Measurements from ENCODE around the gene ABCA1.
"Not testable (repeated sequence)": the region's sequence is repeated elsewhere in the genome, so short reads cannot be mapped to it uniquely, and the experiment has no call there.

ABCA1 gene

GRCh38 chr9:104927912-104928740, at the start of gene ABCA1:
ABCA1 (minus strand) TSS chr9:104928155; CDS start chr9:104903679, 24,476 bp downstream.
- DNase-seq = peak; percentile 47

- DNase-seq = no peak
Observed at GRCh38 chr9:104977580-104977979, 49.6 kb upstream of the ABCA1 start.

GRCh38 chr9:104977168-104977567, 49.2 kb upstream of the ABCA1 start:
- DNase-seq = no peak

- not testable (repeated sequence) for DNase-seq
Observed at GRCh38 chr9:104975966-104976595, 48.1 kb upstream of the ABCA1 start.

DNA sequence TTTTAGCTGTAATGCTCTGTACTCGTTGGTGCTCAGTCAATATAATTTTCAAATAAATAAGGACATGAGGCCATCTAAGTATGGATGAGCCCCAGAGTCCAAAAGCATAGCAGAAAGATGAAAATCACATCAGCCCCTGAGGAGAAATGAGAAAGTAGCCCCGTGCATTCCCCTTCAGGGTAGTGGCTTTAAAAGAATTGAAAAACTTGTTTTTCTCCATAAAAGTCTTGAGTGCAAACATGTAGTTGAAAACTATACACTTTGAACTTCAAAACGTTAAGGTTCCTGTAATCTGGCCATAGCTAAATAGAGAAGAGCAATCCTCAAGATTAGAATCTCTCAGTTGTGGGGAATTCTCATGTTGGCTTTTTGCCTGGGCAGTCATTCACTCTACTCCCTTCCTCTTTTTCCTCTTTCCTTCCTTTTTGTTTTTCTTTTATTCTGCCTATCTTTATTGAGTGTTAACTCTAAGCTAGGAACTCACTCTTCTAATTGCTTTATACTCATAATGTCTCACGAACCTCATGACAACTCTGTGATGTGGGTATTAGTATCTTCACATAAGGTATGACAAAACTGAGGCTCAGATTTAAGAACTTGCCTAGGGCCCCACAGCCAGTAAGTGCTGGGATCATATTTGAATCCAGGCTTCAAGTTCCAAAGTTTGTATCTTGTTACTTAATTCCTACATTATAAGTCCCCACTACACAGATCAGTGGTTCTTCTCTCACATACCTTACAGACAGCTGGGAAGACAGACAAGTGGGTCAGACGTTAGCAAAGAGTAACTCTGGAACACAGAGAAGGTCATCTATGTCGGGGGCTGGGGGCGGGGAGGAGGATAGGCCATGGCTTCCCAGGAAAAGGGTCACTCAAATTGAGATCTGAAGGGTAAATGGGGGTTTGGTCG, 46.4 kb upstream of the ABCA1 start:
- DNase-seq = no peak

DNA sequence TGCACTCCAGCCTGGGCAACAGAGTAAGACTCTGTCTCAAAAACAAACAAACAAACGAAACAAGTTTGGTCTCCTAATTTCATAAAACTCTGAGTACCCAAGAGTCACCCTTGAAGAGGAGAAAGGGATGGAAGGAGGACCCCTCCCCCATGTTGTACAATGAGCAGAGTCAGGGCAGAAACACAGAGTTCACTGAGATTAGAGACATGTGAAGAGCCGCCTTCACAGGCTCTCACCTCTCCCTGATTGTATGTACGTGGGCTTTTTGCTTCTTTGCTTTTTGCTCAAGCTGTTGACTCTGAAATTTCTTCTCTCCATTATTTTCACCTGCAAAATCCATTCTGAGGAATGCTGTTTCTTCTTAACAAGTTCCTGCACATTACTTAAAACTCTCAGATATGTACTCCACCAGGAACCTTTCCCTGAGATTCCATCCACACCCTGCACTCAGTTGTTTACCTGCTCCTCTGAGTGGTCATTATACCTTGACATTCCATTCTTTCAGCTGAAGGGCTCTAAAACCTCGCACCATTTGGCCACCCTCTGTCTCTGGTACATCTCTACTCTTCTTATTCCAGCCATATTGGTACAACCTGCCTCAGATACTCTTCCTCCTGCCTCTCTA, 44.4 kb upstream of the ABCA1 start:
- DNase-seq = no peak

DNA sequence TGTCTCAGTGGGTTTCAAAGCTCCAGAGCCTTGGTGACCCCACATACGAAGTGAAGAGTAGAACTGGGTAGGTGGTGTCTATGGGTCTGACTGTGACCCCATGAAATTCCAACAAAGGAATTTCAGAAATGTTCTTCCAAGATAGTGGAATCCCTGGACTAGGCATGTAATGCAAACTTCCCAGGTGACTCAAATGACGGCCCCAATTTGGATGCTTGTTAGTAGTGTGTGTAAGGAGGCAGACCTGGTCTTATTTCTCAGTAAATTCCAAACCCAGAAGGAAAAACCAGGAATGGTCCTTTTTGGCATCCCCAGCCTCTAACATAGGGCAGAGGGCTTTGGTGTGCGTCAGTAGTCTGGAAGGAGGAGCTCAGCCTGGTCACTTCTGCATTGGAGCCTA, 43.6 kb upstream of the ABCA1 start:
- DNase-seq = no peak

DNA sequence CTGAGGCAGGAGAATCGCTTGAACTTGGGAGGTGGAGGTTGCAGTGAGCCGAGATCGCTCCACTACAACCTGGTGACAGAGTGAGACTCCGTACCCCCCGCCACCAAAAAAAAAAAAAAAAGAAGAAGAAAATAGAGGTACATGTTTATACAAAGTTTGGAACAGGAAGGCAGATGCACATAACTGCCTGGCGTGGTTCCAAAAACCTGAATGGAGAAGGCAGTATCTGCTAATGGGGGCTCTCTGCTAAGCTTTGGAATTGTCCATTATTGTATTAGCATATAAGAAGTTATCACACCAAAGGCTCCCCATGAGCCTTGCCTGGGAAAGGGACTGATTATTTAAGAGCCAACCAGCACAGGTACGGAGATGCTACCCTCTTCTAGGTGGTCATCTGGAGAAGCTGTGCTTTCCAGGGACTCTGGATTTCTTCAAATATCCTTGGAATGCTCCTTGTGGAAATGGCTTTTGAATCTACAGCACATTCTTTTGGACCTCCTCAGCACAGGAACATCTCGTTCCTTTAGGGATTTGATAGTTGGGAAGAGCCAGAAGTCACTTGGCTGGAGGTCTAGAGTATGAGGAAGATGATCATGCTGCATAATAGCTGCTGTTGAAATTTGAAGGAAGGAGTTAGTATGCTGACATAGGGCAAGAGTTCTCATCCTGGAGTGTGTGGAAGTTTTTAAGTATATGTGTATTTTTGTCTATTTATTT, 42.5 kb upstream of the ABCA1 start:
- no peak for DNase-seq

DNA sequence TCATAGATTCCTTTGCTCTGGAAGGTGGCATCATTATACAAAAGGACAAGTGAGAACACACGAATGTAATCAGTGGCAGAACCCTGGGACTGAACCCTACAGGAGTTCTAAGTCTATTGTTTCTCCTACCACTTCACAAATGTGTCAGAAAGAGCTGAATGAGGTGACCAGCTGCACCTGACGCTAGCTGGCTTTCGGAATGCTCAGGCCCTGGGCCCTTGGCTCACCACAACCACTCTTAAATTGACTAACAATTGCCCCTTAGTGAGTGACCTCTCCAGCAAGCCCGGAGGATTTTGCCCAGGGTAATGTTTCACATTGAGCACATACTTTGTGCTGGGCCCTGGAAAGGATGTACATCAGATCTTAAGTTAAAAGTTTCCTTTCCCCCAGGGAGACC, 41.2 kb upstream of the ABCA1 start:
- DNase-seq = no peak

DNA sequence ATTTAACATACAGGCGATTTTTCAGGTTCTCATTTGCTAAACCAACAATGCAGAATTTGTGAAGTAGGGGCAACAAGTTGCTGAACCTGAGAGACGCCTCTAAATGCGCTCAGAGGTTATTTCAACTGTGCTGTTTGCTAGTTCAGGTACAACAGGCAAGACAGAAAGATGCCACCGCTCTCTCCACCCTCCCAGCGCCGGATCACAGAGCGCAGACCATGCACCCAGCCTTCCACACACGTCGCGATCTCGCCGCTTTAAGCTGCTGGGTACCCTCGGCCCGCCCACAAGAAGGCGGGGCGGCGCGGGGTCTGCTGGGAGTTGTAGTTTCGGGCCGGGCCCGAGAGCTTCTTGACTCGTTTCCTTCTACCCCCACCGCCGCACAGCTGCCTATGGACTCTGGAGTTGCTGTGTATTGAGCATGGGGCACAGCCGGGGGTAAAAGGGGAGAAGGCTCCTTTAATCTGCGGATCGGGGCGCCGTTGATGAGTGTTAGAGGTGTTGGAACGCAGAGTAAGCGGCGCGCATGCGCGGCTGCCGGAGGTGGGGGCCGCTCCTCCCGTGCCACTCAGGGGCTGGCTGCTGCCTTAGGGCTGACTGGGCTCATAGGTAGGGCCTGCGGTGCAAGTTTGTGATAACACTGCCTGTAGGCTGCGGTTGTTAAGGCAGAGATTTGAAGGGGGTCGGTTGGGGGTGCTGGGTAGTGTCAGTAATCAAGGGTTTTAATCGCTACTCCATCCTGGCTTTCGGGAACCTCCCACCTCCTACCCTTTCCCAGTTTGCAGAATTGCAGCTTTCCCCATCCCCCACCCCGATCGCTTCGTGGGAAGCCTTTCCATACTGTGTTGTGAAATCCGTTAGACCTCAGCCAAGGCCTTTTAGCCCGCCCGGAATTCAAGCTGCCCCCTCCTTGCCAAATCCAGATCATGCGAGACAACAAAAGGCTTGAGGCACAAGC, 40.3 kb upstream of the ABCA1 start:
- DNase-seq = peak; percentile 66

- DNase-seq = no peak
Observed at GRCh38 chr9:104963076-104963475, 35.1 kb upstream of the ABCA1 start.

- no peak for DNase-seq
Observed at GRCh38 chr9:104961701-104962359, 33.9 kb upstream of the ABCA1 start.

- no peak for DNase-seq
Observed at GRCh38 chr9:104961238-104961637, 33.3 kb upstream of the ABCA1 start.

GRCh38 chr9:104960662-104961061, 32.7 kb upstream of the ABCA1 start:
- DNase-seq = no peak

- DNase-seq = no peak
Observed at GRCh38 chr9:104958751-104959150, 30.8 kb upstream of the ABCA1 start.

- not testable (repeated sequence) for DNase-seq
Observed at GRCh38 chr9:104958006-104958405, 30.1 kb upstream of the ABCA1 start.

- no peak for DNase-seq
Observed at GRCh38 chr9:104951487-104951886, 23.5 kb upstream of the ABCA1 start.

GRCh38 chr9:104950838-104951237, 22.9 kb upstream of the ABCA1 start:
- DNase-seq = no peak

- no peak for DNase-seq
Observed at GRCh38 chr9:104948277-104948676, 20.3 kb upstream of the ABCA1 start.

GRCh38 chr9:104944871-104945270, 16.9 kb upstream of the ABCA1 start:
- no peak for DNase-seq

All from NCI-H526 treated with DMSO at 0.1 percent for 48 hours (cell line).